Endothelial cell of umbilical vein (primary cell): ENCODE data around the gene TEX19. TPM values are rescaled to one million over a fixed set of nuclear protein-coding genes. Genes with fewer than 3 reads are reported as not detected.

Experiments used
- BruUV-seq: library from RNA; stranded (reverse); fragments of 400-500 nt; replicated peaks from 2 replicates; lab custom pipeline; 2021; lab: Mats Ljungman, UMichigan
- CTCF ChIA-PET: fragments of 300-600, 350-600 bp; sonication (Branson Sonifier 250); formaldehyde crosslinking; loops from one replicate; lab custom pipeline; 2021; ENCODE audit warnings: antibody characterized with exemption, inconsistent platforms; lab: Charles Lee
- POLR2A ChIA-PET: fragments of 300-600, 350-600 bp; sonication (Branson Sonifier 250); formaldehyde crosslinking; loops from one replicate; lab custom pipeline; 2021; ENCODE audit warnings: antibody characterized with exemption, inconsistent platforms; lab: Charles Lee
- DNase-seq: peaks from one replicate; pipeline ENCODE4 v3.0.0-alpha.2; 2011; ENCODE audit warnings: low read depth, low spot score
- FAIRE-seq: peaks from 2 replicates; lab custom pipeline; 2011; peaks lifted over from hg19 to GRCh38; lab: Jason Lieb, UNC
- H2AFZ ChIP-seq: 2 replicates; pipeline ENCODE4 v1.6.0; 2012; ENCODE audit warnings: low read depth, low read length, control low read depth, inconsistent platforms
- H3K27ac ChIP-seq: 2 replicates; pipeline ENCODE4 v1.5.1; 2011; ENCODE audit warnings: low read depth, mild to moderate bottlenecking, control low read depth, low read length, moderate library complexity; ENCODE audit not compliant: insufficient read depth
- H3K27me3 ChIP-seq, 2 experiments: 2 replicates each; pipeline versions ENCODE4 v1.6.0 to v1.6.1; 2011; ENCODE audit warnings: low read length in 2 of 2, mixed read lengths in 1 of 2; ENCODE audit not compliant: control insufficient read depth in 2 of 2, insufficient read depth in 2 of 2
- H3K36me3 ChIP-seq, 2 experiments: 2 replicates in 1 of 2; 3 replicates in 1 of 2; pipeline ENCODE4 v1.5.1; 2011; ENCODE audit warnings: low read length in 2 of 2, mild to moderate bottlenecking in 1 of 2, moderate library complexity in 1 of 2; ENCODE audit not compliant: control insufficient read depth in 2 of 2, insufficient read depth in 2 of 2; ENCODE audit errors: extremely low read depth in 1 of 2
- H3K4me1 ChIP-seq: 3 replicates; pipeline ENCODE4 v1.5.1; 2011; ENCODE audit warnings: mild to moderate bottlenecking, low read length; ENCODE audit not compliant: control insufficient read depth, insufficient read depth; ENCODE audit errors: extremely low read depth
- H3K4me2 ChIP-seq: 2 replicates; pipeline ENCODE4 v1.6.1; 2011; ENCODE audit warnings: low read length, control low read depth, mixed read lengths; ENCODE audit not compliant: insufficient read depth
- H3K4me3 ChIP-seq, 3 experiments: fragments of 200-600 bp in 1 of 3; sonication (generic), shearing (Covaris generic) in 1 of 3; replicated peaks in 1 of 3; 2 replicates each; pipeline ENCODE4 v1.5.1; 2011 to 2016; ENCODE audit warnings: control low read depth in 3 of 3, low read length in 3 of 3, mild to moderate bottlenecking in 2 of 3, inconsistent platforms in 1 of 3, low read depth in 1 of 3, moderate library complexity in 1 of 3; ENCODE audit not compliant: insufficient read depth in 1 of 3
- H3K79me2 ChIP-seq: 2 replicates; pipeline ENCODE4 v1.6.0; 2012; ENCODE audit warnings: low read length, inconsistent platforms; ENCODE audit not compliant: control insufficient read depth, insufficient read depth
- H3K9ac ChIP-seq: replicated peaks from 2 replicates; pipeline ENCODE3; 2011; ENCODE audit warnings: low read length, control low read depth; ENCODE audit not compliant: insufficient read depth; ENCODE audit errors: extremely low read depth
- H3K9me1 ChIP-seq: replicated peaks from 3 replicates; pipeline ENCODE4 v1.6.0; 2011; ENCODE audit warnings: mild to moderate bottlenecking, low read length; ENCODE audit not compliant: control insufficient read depth, insufficient read depth; ENCODE audit errors: extremely low read depth
- H3K9me3 ChIP-seq: replicated peaks from 2 replicates; pipeline ENCODE4 v1.5.1; 2012; ENCODE audit warnings: low read length, inconsistent platforms; ENCODE audit not compliant: control insufficient read depth, insufficient read depth
- H4K20me1 ChIP-seq: replicated peaks from 2 replicates; pipeline ENCODE3; 2011; ENCODE audit warnings: mild to moderate bottlenecking, low read length; ENCODE audit not compliant: control insufficient read depth, insufficient read depth; ENCODE audit errors: extremely low read depth
- CTCF ChIP-seq, 2 donors: IDR thresholded peaks; 1 replicate in 1 of 2; 2 replicates in 1 of 2; pipeline ENCODE4 v1.5.1; 2011; ENCODE audit warnings: low read length in 2 of 2, mild to moderate bottlenecking in 2 of 2, moderate library complexity in 2 of 2, control low read depth in 1 of 2, inconsistent platforms in 1 of 2, low read depth in 1 of 2; ENCODE audit not compliant: insufficient read depth in 1 of 2; ENCODE audit errors: extremely low read depth in 1 of 2
- POLR2AphosphoS5 ChIP-seq: IDR thresholded peaks from 2 replicates; pipeline ENCODE4 v1.6.1; 2012; ENCODE audit warnings: low read depth, mild to moderate bottlenecking, control low read depth, low read length, moderate library complexity; ENCODE audit not compliant: insufficient read depth
- dilution Hi-C: fragments of 300-500 bp; cut with MboI; formaldehyde crosslinking; loops from one replicate; pipeline ENCODE4 v1.15.0; 2019; ENCODE audit warnings: low sequenced_read_pairs; ENCODE audit not compliant: extremely low pct_ligation_motif_present
- intact Hi-C: fragments of 100-400 bp; cut with micrococcal nuclease; formaldehyde crosslinking; loops from one replicate; pipeline ENCODE4 v1.10.0; 2022
- polyA plus RNA-seq, 4 experiments: library from polyadenylated mRNA; depleted of rRNA in 3 of 4; stranded (reverse) in 3 of 4; unstranded in 1 of 4; fragments of >200 nt; gene quantifications; 2 replicates each; pipeline versions ENCODE4 v1.2.1 to v1.2.3, GENCODE V29; 2011 to 2012; ENCODE audit warnings: missing spikeins in 1 of 4
- total RNA-seq: library from RNA; stranded (reverse); gene quantifications from 2 replicates; pipeline ENCODE4 v1.2.3, GENCODE V29; 2021

The TEX19 gene
- total and polyA plus RNA-seq, 2 donors (not counting 3 experiments of a cell fraction or from before 2014, with no cell fraction given), result 0.06 TPM; not detected in 1

GRCh38 chr17:82320956-82321927 lies 37.8 kb upstream of the TEX19 start:
- Histone ChIP-seq H3K9me1 (no peaks in the 10 kb centered on the region), H3K9me3 (no peaks in the 10 kb centered on the region), H4K20me1 (no peaks in the 10 kb centered on the region), H3K9ac (no peak overlapping the region), H3K79me2 (no peaks in the 10 kb centered on the region), H2AFZ (peak overlapping the region; percentile 25), H3K27me3 (no peaks in the 10 kb centered on the region), H3K36me3 (no peaks in the 10 kb centered on the region), H3K27ac (no peak overlapping the region), H3K4me3 (no peak overlapping the region), H3K4me2 (no peak overlapping the region), H3K4me1 (no peaks in the 10 kb centered on the region)
- FAIRE-seq, result no peak
- BruUV-seq, result no TSS peak
- dilution Hi-C loops, result no loop called here
- CTCF ChIA-PET, result interaction anchor here (0.6 to 2.5 kb wide), 12 partner anchors 9 to 290 kb away, joined by 3 to 26 read pairs (median 5); partner anchors contain the start of genes CSNK1D and SECTM1
- intact Hi-C loops, result loop anchor here (1.0 to 2.0 kb wide), 3 partner anchors 20 to 84 kb away; no protein-coding TSS in a partner anchor
- POLR2A ChIA-PET, result no interaction called here
- TF ChIP-seq POLR2AphosphoS5 (no peak), CTCF (IDR thresholded peaks at IDR 0.05; ENCODE audit: extremely low read depth in 1 of 2, insufficient read depth in 1 of 2, low read depth in 1 of 2, low read length in 2 of 2) (peak; percentile 71 to 74)
- no peak for DNase-seq
